KOPT-K1 (cell line): ENCODE results near the gene FOSL1.

ENCODE experiments used
- H3K27ac ChIP-seq: fragments of 200-600 bp; sonication (generic); 2 replicates; pipeline ENCODE4 v1.5.1; 2016; ENCODE audit warnings: antibody characterized with exemption, mild to moderate bottlenecking, low read depth, low read length; ENCODE audit not compliant: poor library complexity, severe bottlenecking
- H3K36me3 ChIP-seq: fragments of 200-600 bp; sonication (generic); 2 replicates; pipeline ENCODE4 v1.5.1; 2017; ENCODE audit warnings: antibody characterized with exemption, mild to moderate bottlenecking, low read length, moderate library complexity; ENCODE audit not compliant: insufficient read depth
- H3K9me3 ChIP-seq: fragments of 200-600 bp; sonication (generic); 2 replicates; pipeline ENCODE4 v1.5.1; 2017; ENCODE audit warnings: antibody characterized with exemption, low read length, mild to moderate bottlenecking; ENCODE audit not compliant: insufficient read depth, poor library complexity, severe bottlenecking

Gene FOSL1

GRCh38 chr11:65928667-65929066, 28.5 kb upstream of the FOSL1 start:
- Histone ChIP-seq H3K36me3 (peaks cover 12% of the 10 kb centered on the region; the same call in 1 of the 2 replicates), H3K9me3 (no peaks in the 10 kb centered on the region), H3K27ac (peak overlapping the region; percentile 96)

- peak overlapping the region; percentile 96 for H3K27ac ChIP-seq
- H3K36me3 ChIP-seq = peaks cover 19% of the 10 kb centered on the region
- no peaks in the 10 kb centered on the region for H3K9me3 ChIP-seq
Observed at GRCh38 chr11:65927904-65928397, 27.8 kb upstream of the FOSL1 start.

GRCh38 chr11:65925397-65925796, 25.2 kb upstream of the FOSL1 start:
- Histone ChIP-seq H3K9me3 (no peaks in the 10 kb centered on the region), H3K27ac (no peak overlapping the region), H3K36me3 (peaks cover 43% of the 10 kb centered on the region)

GRCh38 chr11:65922565-65922964, 22.4 kb upstream of the FOSL1 start:
- H3K9me3 ChIP-seq = no peaks in the 10 kb centered on the region
- peaks cover 43% of the 10 kb centered on the region for H3K36me3 ChIP-seq
- no peak overlapping the region for H3K27ac ChIP-seq

GRCh38 chr11:65921876-65922275, 21.7 kb upstream of the FOSL1 start:
- no peaks in the 10 kb centered on the region for H3K9me3 ChIP-seq
- no peak overlapping the region for H3K27ac ChIP-seq
- peaks cover 43% of the 10 kb centered on the region for H3K36me3 ChIP-seq

GRCh38 chr11:65921033-65921555, 20.9 kb upstream of the FOSL1 start:
- peaks cover 43% of the 10 kb centered on the region for H3K36me3 ChIP-seq

GRCh38 chr11:65920372-65920802, 20.2 kb upstream of the FOSL1 start:
- peak overlapping the region; percentile 84 for H3K27ac ChIP-seq
- H3K36me3 ChIP-seq = peaks cover 42% of the 10 kb centered on the region
- no peaks in the 10 kb centered on the region for H3K9me3 ChIP-seq

More at GRCh38 chr11:65921033-65921555, 20.9 kb upstream of the FOSL1 start:
- Histone ChIP-seq H3K9me3 (no peaks in the 10 kb centered on the region), H3K27ac (peak overlapping the region; percentile 84)

- Histone ChIP-seq H3K36me3 (peaks cover 37% of the 10 kb centered on the region), H3K9me3 (no peaks in the 10 kb centered on the region), H3K27ac (peak overlapping the region; percentile 84)
Observed at GRCh38 chr11:65919573-65920371, 19.6 kb upstream of the FOSL1 start.

- Histone ChIP-seq H3K9me3 (no peaks in the 10 kb centered on the region), H3K36me3 (peaks cover 31% of the 10 kb centered on the region), H3K27ac (peak within 1 kb of the TSS; percentile 90)
Observed at GRCh38 chr11:65919141-65919572, 19.0 kb upstream of the FOSL1 start, which contains the start of gene DRAP1. DRAP1 (plus strand) TSS chr11:65919426; CDS start chr11:65919502, 76 bp downstream.

GRCh38 chr11:65918211-65919140, 18.3 kb upstream of the FOSL1 start, which contains the start of gene C11orf68:
C11orf68 (minus strand) TSS chr11:65919062; CDS start chr11:65919031, 31 bp downstream.
- Histone ChIP-seq H3K27ac (peak within 1 kb of the TSS; percentile 90), H3K9me3 (no peaks in the 10 kb centered on the region), H3K36me3 (peaks cover 29% of the 10 kb centered on the region)

- H3K36me3 ChIP-seq = peaks cover 20% of the 10 kb centered on the region
- H3K27ac ChIP-seq = peak overlapping the region; percentile 90
- H3K9me3 ChIP-seq = no peaks in the 10 kb centered on the region
Observed at GRCh38 chr11:65917434-65918210, 17.4 kb upstream of the FOSL1 start.

- no peak overlapping the region for H3K27ac ChIP-seq
- no peaks in the 10 kb centered on the region for H3K9me3 ChIP-seq
- peaks cover 15% of the 10 kb centered on the region for H3K36me3 ChIP-seq
Observed at GRCh38 chr11:65917077-65917433, 16.9 kb upstream of the FOSL1 start.

- Histone ChIP-seq H3K27ac (no peak overlapping the region), H3K36me3 (peaks cover 8% of the 10 kb centered on the region; the same call in 1 of the 2 replicates), H3K9me3 (no peaks in the 10 kb centered on the region)
Observed at GRCh38 chr11:65916391-65916790, 16.2 kb upstream of the FOSL1 start.

GRCh38 chr11:65915821-65916251, 15.6 kb upstream of the FOSL1 start:
- Histone ChIP-seq H3K36me3 (peaks cover 4% of the 10 kb centered on the region; the same call in 1 of the 2 replicates), H3K9me3 (no peaks in the 10 kb centered on the region), H3K27ac (no peak overlapping the region)
